WTC11 (cell line): ENCODE data around the gene KNL1.
"Not testable (repeated sequence)": the region's sequence is repeated elsewhere in the genome, so short reads cannot be mapped to it uniquely, and the experiment has no call there.

Source experiments
- ELF4 ChIP-seq: sonication (generic); formaldehyde crosslinking; IDR thresholded peaks from 2 replicates; pipeline ENCODE4 v1.8.1; 2022; ENCODE audit warnings: low read depth, mild to moderate bottlenecking, moderate library complexity, missing genetic modification reagents
- ETV6 ChIP-seq: sonication (generic); formaldehyde crosslinking; IDR thresholded peaks from 2 replicates; pipeline ENCODE4 v1.8.1; 2022; ENCODE audit warnings: mild to moderate bottlenecking, missing genetic modification reagents
- FOXP1 ChIP-seq: sonication (generic); formaldehyde crosslinking; IDR thresholded peaks from 2 replicates; pipeline ENCODE4 v1.8.0; 2022; ENCODE audit warnings: missing genetic modification reagents, mild to moderate bottlenecking, moderate library complexity, borderline replicate concordance
- RELA ChIP-seq: sonication (generic); formaldehyde crosslinking; IDR thresholded peaks from 2 replicates; pipeline ENCODE4 v1.8.1; 2022; ENCODE audit warnings: missing genetic modification reagents, mild to moderate bottlenecking, borderline replicate concordance
- TCF7 ChIP-seq: sonication (generic); formaldehyde crosslinking; IDR thresholded peaks from 2 replicates; pipeline ENCODE4 v1.8.0; 2022; ENCODE audit warnings: mild to moderate bottlenecking, low read depth, missing genetic modification reagents, moderate library complexity
- ZNF121 ChIP-seq: sonication (generic); formaldehyde crosslinking; IDR thresholded peaks from 2 replicates; pipeline ENCODE4 v1.8.0; 2023; ENCODE audit warnings: missing genetic modification reagents
- ZNF232 ChIP-seq: sonication (generic); formaldehyde crosslinking; IDR thresholded peaks from 2 replicates; pipeline ENCODE4 v1.8.0; 2022; ENCODE audit warnings: mild to moderate bottlenecking, missing genetic modification reagents
- ZNF317 ChIP-seq: sonication (generic); formaldehyde crosslinking; IDR thresholded peaks from 2 replicates; pipeline ENCODE4 v1.8.1; 2023; ENCODE audit warnings: low read depth, mild to moderate bottlenecking, moderate library complexity, missing genetic modification reagents, borderline replicate concordance
- ZNF671 ChIP-seq: fragments of 250-450 bp; sonication (Bioruptor Pico); IDR thresholded peaks from 2 replicates; pipeline ENCODE4 v1.8.0; 2021; ENCODE audit warnings: mild to moderate bottlenecking
- TF ChIP-seq, protein P1 (sequence below): fragments of 200-600 bp; IDR thresholded peaks from 2 replicates; pipeline ENCODE4 v1.8.0; 2022; ENCODE audit warnings: antibody characterized with exemption
- TF ChIP-seq, protein P2 (sequence below): sonication (generic); formaldehyde crosslinking; IDR thresholded peaks from 2 replicates; pipeline ENCODE4 v1.8.1; 2022; ENCODE audit warnings: low read depth, mild to moderate bottlenecking, moderate library complexity, missing genetic modification reagents, borderline replicate concordance
- TF ChIP-seq, protein P3 (sequence below): sonication (generic); formaldehyde crosslinking; IDR thresholded peaks from 2 replicates; pipeline ENCODE4 v1.8.1; 2023; ENCODE audit warnings: mild to moderate bottlenecking, missing genetic modification reagents, moderate library complexity
- TF ChIP-seq, protein P4 (sequence below): sonication (generic); formaldehyde crosslinking; IDR thresholded peaks from 2 replicates; pipeline ENCODE4 v1.8.1; 2022; ENCODE audit warnings: low read depth, missing genetic modification reagents, borderline replicate concordance

DNA sequence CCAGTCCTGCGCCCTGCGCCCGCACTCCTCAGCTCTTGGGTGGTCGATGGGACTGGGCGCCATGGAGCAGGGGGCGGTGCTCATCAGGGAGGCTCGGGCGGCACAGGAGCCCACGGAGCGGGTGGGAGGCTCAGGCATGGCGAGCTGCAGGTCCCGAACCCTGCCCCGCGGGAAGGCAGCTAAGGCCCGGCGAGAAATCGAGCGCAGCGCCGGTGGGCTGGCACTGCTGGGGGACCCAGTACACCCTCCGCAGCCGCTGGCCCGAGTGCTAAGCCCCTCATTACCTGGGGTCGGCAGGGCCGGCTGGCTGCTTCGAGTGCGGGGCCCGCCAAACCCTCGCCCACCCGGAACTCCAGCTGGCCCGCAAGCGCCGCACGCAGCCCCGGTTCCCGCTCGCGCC, 82.9 kb downstream of the KNL1 start:
- TF ChIP-seq ZNF671 (CRISPR knock-in tag); ELF4; ZNF232; ETV6; ZNF317; ZNF121; FOXP1 (CRISPR knock-in tag); TCF7 (CRISPR knock-in tag); RELA: not testable (repeated sequence)
- TF ChIP-seq, protein P1, sequence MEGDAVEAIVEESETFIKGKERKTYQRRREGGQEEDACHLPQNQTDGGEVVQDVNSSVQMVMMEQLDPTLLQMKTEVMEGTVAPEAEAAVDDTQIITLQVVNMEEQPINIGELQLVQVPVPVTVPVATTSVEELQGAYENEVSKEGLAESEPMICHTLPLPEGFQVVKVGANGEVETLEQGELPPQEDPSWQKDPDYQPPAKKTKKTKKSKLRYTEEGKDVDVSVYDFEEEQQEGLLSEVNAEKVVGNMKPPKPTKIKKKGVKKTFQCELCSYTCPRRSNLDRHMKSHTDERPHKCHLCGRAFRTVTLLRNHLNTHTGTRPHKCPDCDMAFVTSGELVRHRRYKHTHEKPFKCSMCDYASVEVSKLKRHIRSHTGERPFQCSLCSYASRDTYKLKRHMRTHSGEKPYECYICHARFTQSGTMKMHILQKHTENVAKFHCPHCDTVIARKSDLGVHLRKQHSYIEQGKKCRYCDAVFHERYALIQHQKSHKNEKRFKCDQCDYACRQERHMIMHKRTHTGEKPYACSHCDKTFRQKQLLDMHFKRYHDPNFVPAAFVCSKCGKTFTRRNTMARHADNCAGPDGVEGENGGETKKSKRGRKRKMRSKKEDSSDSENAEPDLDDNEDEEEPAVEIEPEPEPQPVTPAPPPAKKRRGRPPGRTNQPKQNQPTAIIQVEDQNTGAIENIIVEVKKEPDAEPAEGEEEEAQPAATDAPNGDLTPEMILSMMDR = not testable (repeated sequence)
- TF ChIP-seq, protein P2, sequence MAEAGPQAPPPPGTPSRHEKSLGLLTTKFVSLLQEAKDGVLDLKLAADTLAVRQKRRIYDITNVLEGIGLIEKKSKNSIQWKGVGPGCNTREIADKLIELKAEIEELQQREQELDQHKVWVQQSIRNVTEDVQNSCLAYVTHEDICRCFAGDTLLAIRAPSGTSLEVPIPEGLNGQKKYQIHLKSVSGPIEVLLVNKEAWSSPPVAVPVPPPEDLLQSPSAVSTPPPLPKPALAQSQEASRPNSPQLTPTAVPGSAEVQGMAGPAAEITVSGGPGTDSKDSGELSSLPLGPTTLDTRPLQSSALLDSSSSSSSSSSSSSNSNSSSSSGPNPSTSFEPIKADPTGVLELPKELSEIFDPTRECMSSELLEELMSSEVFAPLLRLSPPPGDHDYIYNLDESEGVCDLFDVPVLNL (CRISPR knock-in tag) = not testable (repeated sequence)
- TF ChIP-seq, protein P3, sequence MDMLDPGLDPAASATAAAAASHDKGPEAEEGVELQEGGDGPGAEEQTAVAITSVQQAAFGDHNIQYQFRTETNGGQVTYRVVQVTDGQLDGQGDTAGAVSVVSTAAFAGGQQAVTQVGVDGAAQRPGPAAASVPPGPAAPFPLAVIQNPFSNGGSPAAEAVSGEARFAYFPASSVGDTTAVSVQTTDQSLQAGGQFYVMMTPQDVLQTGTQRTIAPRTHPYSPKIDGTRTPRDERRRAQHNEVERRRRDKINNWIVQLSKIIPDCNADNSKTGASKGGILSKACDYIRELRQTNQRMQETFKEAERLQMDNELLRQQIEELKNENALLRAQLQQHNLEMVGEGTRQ (CRISPR knock-in tag) = not testable (repeated sequence)
- TF ChIP-seq, protein P4, sequence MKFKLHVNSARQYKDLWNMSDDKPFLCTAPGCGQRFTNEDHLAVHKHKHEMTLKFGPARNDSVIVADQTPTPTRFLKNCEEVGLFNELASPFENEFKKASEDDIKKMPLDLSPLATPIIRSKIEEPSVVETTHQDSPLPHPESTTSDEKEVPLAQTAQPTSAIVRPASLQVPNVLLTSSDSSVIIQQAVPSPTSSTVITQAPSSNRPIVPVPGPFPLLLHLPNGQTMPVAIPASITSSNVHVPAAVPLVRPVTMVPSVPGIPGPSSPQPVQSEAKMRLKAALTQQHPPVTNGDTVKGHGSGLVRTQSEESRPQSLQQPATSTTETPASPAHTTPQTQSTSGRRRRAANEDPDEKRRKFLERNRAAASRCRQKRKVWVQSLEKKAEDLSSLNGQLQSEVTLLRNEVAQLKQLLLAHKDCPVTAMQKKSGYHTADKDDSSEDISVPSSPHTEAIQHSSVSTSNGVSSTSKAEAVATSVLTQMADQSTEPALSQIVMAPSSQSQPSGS (CRISPR knock-in tag) = not testable (repeated sequence)
